Germinal center (tissue), 1 donor: ENCODE measurements around the gene USP20.
"Not testable (repeated sequence)": the region's sequence is repeated elsewhere in the genome, so short reads cannot be mapped to it uniquely, and the experiment has no call there.

Source experiments
- DNase-seq: peaks from one replicate; pipeline ENCODE4 v3.0.0; 2012; ENCODE audit warnings: mixed read lengths, low spot score

The USP20 gene

DNA sequence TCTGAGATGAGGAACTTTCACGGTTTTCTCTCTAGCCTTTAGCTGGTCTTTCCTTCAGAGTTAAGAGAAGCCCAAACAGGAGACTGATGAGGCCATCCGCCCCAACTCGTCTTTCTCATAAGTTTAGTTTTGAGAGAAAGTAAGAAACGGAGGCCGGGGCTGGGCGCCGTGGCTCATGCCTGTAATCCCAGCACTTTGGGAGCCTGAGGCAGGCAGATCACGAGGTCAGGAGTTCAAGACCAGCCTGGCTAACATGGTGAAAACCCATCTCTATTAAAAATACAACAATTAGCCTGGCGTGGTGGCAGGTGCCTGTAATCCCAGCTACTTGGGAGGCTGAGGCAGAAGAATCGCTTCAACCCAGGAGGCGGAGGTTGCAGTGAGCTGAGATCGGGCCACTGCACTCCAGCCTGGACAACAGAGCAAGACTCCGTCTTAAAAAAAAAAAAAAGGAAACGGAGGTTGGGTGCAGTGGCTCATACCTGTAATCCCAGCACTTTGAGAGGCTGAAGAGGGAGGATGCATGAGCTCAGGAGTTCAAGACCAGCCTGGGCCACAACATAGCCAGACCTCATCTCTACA is 55.6 kb downstream of the USP20 start:
- not testable (repeated sequence) for DNase-seq

DNA sequence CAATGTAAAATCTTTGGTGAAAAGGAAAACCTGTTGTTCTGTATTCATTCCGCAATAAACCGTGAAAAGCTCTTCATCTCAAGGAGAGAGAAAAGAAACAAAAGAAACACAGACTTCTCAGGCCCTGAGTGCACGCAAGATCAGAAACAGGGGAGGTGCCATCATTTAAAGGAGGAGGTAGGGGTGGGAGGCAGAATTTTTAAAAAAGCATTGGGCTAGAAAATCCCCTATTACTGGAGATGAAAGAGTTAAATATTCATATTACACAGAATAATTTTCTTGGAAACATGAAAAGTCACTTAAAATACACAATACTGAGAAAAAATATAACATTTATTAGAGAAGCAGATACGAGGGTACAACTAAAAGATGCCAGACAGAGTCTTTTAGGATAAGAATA is 56.3 kb downstream of the USP20 start:
- DNase-seq = no peak

DNA sequence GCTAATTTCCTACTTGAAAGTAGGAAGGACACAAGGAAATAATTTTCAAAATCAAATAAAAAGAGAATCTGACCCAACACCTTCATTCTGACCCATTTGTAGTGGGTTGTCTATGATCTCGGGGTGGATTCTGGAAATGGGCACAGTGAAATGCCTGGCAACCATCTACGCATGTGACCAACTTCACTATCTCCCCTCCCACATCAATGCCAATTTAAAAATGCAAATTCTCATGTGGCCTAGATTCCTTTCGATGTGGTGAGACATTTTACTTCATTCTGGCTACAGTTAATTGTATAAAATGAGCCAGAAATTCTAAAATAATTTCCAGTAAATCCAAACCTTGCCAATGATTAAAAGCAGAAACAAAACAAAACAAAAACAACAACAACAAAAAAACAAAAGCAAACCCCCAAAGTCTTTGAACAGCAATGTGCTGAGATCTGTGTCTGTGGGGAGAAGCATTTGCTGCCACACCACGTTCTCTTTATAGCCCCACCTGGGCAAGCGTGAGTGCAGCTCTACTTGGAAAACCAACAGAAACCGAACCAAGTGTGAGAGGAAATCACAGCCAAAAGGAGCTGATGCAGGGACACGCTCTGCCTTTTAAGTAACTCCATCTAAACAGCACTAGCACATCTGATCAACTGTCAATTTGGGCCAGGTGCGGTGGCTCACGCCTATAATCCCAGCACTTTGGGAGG is 59.0 kb downstream of the USP20 start:
- no peak for DNase-seq

DNA sequence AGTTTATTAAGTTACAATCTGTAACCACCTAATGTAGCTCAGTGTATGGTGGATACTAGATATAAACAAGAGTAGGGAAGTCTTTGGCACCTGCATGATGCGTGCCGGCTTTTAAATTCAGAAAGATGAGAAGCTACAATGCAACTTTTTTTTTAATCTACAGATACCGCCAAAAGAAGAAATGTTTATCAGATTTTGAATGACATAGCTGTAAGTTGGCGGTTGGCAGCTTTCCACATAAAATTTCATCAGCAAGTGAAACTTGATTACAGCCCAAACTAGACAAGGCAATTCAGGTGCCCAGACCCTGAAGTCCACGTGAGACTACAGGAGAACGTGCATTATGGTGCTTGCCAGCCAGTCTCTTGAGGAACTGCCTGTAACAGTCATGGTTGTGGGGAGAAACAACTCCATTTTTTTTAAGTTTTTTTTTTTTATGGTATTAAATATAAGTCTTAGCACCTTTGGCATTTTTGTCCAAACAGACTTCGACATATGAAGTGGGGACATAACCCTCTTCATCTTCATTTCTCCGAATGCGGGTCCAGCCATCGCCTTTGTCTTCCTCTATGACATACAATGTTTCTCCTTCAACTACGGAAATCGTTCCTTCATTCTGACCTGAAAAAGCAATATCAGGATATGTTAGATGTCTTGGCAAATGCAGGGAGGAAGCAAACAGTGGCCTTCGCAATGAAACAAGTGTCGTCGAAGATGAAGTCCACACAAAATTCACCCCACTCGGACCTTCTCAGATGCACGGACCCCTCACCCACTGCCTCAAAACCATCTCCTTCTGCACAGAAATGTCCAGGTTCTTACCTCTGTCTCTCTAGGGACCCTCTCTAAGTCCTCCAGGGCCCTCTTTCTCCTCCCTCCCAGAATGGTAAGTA is 60.4 kb downstream of the USP20 start:
- DNase-seq = no peak

DNA sequence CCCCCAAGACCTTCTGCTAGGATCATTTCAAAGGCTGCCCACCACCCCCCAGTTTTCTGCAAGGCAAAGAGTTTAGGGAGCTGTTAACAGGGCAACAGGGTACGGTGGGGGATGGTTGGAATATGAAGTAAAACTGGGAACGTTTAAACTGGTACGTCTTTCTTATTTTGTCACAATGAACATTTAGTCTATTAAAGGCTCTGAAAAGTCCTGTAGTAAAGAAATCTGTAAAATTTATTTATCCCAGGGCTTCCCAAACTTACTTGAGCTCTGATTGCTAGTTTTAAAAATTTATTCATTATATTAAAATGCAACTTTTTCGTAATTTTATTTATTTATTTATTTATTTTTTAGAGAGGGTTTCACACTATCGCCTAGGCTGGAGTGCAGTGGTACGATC is 62.0 kb downstream of the USP20 start:
- no peak for DNase-seq

DNA sequence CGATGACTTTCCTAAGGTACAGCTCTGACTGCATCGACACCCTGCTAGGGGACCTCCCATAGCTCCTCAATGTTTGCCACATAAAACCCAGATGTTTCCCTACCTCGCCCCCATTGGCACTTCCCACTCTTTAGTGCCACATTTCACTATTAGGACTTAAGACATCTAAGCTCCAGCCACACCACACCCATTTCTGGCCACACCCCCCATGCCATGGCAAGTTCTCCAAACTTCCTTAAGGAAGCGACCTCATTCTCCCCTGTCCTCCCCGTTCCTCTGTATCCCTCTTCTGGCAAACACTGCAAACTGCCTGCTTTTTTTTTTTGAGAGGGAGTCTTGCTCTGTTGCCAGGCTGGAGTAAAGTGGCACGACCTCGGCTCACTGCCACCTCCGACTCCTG is 62.9 kb downstream of the USP20 start:
- DNase-seq = no peak

DNA sequence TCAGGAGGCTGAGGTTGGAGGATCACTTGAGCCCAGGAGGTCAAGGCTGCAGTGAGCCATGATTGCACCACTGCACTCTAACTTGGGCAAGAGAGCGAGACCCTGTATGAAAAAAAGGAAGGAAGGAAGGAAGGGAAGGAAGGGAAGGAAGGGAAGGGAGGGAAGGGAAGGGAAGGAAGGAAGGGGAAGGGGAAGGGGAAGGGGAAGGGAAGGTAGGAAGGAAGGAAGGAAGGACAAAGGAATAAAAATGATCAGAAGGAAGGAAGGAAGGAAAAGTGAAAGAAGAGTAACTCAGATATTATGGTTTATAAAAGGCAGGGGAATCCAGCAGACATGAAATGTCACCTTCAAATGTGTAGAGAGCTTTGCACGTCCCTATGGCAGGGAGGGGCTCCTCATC is 64.4 kb downstream of the USP20 start:
- no peak for DNase-seq

DNA sequence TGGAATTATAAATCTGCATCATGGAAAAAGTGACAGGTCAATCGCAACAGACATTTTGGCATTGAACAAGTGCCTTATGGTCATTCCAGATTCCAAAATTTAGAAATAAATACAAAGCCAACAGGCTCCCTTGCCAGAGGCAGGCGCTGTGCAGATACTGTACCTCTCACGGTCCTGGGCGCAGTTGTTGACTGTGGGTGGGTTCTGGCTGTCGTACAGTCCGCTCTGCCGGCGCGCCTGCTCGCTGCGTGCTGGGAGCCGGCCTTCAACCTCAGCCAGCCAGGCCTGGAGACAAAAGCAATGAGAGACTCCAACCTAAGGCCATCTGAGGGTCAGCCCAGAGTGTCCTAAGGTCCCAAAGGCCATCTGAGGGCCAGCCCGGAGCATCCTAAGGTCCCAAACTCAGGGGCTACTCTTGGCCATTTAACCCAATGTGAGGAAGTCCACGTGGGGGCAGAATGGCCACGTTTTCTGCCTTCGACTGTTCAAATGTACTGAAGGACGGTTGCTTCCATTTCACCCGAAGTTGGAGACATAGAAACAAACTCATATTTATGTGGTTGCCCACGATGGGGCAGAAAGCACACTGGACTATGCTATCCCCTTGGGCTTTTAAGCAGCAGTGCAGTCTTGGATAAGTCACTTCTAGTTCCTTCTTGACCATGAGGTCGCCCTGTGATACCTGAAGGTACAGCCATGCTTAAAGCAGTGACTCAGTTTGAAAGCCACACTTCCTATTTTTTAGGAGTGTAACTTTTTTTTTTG is 65.2 kb downstream of the USP20 start:
- DNase-seq = no peak

DNA sequence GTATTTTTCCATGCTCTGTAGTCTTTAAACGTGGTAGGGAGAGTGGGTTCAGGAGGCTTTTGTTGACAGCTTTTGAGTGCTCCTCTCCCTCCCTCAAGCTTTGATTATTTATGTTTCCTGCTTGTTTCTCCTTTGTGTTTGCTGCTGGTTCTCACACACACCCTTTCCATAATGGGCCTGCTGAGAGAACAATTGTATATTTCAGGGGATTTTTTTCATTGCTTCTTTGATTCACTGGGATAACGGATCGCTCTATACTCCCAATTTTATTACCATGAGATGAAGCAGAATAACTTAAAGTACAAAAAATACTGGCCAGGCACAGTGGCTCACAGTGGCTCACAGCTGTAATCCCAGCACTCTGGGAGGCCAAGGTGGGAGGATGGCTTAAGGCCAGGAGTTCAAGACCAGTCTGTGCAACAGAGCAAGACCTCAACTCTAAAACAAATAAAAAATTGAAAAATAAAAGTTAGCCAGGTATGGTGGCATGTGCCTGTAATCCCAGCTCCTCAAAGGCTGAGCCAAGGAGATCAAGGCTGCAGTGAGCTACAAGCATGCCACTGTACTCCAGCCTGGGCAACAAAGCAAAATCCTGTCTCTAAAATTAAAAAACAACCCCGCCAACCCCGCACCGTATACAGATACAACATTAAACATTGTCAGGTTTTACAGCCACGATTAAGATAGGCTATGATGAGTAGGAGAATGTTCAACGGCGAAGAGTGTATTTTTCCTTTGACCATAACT is 66.9 kb downstream of the USP20 start:
- DNase-seq = no peak

DNA sequence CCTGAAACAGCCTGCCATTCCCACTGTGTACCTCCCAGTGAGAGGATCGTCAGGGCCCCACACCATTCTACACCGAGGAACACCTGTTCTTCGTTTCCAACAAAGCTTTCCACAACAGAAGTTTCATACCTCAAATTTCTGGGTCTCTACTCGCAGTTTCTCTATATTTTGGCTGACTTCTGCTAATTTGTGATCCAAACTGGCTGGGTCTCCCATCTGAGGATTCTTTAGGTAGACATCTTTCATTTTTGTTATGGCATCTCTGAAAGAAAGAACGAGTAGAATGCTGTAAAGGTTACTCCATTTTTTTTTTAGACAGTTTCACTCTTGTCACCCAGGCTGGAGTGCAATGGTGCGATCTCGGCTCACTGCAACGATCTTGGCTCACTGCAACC is 67.5 kb downstream of the USP20 start:
- DNase-seq = no peak

DNA sequence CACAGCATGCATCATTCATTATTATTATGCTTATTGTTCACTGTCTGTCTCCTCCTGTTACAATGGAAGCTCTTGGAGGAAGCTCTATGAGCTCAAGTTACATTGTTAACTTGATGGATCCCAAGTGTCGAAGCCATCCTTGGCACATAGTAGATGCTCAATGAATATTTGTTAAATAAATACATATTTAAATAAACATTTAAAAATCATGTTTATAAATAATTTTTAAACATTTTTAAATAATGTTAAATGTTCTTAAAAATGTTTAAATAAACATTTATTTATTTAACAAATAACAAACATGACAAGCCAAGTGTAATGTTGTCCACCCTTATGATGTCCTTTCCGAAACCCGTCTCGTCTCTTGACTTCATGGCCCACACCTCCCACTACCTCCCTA is 69.5 kb downstream of the USP20 start:
- no peak for DNase-seq

DNA sequence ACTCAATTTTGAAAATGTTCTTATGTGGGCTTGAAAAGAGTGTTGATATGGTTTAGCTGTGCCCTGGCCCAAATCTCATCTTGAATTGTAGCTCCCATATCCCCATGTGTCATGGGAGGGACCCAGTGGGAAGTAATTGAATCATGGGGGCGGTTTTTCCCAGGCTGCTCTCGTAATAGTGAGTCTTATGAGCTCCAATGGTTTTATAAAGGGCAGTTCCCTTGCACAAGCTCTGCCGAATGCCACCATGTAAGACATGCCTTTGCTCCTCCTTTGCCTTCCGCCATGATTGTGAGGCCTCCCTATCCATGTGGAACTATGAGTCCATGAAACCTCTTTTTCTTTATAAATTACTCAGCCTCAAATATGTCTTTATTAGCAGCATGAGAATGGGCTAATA is 71.0 kb downstream of the USP20 start:
- no peak for DNase-seq

DNA sequence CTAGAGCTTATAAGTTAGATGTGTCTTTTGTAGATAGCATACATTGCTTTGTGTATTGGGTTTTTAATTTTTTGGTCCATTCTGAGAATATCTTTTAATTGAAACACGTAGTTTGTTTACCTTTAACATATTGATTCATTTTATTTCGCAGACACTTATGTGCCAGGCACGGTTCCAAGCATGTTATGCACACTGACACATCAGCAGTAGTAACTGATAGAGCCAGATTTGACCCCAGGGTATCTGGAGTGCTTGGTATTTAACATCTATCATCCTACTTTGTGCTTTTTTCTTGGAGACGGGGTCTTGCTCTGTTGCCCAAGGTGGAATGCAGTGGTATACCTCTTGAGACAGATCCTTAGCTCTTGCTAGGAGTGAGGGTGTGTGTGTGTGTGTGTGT is 71.9 kb downstream of the USP20 start:
- DNase-seq = no peak

DNA sequence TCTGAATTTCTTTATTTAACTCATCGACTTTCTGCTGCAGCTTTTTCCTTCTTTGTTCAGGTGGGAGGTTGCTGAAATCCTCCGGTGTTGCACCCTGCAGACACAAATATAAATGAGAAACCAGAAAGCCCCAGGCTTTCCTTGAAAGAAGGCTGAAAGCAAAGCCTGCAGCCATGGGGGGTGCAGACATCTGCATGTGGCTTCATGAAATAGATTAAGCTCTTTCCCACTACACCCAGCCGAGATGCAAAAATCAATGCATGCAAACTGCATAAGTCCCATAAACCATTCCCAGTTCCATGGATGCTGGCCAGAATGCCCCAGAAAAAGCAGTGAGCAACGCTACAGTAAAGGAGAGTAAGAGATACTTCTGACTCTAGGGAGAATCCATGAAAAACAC is 73.6 kb downstream of the USP20 start:
- no peak for DNase-seq

DNA sequence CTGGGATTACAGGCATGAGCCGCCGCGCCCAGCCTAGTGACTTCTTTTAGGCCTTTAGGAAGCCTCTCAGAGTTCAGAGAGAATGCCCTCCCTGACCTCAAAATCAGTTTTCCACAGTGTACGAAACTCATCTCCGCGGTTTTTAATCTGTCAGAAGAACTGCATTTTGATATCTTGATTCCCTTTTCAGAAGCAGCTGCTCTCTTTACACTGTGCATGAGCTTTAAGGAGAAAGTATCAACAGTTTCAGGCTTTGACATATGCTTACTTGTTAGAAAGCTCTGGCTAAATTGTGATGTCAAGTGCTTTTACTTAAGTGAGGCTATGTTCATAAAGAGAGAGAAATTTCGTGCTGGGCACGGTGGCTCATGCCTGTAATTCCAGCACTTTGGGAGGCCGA is 74.6 kb downstream of the USP20 start:
- no peak for DNase-seq

DNA sequence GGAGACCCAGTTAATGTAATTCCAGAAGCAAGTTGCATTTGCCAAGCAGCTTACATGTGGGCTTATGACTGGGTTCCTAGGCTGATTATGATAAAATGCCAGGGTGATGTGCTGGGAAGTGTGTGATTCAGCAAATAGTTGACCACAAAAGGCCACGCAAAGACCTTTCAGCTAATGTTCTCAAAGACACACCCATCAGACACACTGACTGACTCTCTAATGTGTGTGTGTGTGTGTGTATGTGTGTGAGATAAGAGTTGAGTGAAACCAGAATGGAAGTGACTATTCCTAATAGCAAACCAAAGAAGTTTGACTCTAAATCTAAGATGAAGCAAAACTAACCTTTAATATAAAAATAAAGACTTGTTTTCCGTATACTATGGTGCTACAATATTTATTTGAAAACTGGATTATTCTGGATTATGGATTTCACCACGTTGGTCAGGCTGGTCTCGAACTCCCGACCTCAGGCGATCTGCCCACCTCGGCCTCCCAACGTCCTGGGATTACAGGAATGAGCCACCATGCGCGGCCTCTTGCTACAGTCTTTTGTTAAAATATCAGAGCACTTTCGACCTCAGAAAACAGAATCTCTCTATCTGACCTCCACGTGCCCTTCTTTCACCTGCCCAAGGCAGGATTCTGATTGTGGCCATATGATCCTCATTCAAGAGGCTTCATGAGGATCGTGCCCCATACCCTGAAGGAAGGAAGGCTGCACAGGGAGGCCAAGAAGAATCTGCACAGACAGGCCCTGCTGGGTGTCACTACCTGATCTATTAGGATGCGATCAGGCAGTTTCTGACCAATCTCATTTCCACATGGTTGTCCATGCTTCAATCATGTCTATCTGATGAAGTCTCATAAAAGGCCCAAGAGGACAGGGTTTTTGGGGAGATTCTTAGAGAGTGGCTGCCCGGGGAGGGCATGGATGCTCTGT is 75.6 kb downstream of the USP20 start:
- DNase-seq = no peak

DNA sequence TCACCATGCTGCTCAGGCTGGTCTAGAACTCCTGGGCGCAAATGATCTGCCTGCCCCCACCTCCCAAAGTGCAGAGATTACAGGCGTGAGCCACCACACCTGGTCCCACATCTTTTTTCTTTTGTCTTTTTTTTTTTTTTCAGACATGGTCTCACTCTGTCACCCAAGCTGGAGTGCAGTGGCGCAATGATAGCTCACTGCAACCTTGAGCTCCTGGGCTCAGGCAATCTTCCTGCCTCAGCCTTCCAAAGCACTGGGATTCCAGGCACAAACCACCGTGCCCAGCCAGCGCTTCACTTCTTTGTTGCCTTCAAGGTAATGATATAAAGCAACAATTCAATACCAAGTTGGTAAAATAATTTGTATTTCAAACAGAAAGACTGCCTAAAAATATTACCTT is 78.8 kb downstream of the USP20 start:
- DNase-seq = no peak

DNA sequence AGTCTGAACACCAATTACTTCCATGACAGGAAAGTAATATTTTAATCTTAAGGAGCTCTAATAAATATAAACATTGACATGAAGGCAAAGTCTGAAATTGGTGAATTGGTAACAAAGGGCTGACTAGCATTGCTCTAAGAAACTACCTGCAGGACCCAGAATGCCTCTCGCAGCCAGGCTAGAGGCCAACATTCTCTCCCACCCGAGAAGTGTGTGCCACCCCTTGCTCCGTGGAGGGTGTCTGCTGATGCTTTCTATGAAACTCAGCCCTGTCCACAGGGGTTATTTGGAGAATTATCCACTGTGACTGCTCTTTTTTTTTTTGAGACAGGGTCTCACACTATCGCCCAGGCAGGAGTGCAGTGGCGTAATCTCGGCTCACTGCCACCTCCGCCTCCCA is 81.4 kb downstream of the USP20 start:
- DNase-seq = no peak

DNA sequence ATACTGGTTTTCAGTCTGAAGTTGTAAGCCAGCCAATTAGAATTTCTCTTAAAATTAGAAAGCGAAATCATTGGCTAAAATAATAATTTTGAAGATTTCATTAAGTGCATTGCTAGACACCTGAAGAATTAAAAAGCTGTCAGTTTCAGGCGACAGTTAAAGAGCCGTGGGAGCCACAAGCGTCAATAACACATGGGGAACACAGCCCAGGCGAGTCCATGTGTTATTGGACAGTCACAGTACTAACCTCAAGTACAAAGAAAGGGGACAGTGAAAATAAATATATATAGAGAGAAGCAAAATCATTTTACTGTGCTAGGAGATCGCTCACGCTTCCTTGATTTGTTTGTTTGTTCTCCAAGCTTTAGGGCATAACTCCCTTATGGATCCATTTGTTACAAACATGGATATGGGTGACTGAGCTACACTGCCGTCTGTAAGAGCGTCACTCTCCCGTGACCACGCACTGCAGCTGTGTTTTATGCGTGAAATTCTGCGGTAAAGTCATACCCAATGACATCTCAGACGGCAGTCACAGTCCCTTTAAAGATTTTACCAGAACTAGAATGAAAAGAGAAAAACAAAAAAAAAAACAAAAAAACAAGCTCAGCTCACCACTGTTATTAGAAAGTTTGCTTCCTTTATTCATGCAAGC is 83.2 kb downstream of the USP20 start:
- DNase-seq = no peak

DNA sequence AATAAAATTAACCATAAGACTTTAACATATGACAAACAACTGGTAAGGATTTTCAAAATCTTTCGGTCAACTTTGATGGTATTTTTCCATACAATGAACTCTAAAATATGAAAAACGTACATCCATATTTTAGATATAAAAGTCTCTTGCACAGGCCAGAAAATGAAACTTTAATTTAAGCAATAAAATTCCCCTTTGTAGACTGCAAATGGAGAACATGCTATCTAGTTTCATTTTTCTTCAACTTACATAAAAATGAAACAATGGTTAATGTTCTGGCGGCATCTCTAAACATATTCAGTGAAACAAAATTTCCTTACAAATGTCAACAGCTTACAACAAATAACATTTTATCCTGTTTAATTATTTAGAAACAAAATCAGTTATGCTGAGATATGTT is 84.0 kb downstream of the USP20 start:
- no peak for DNase-seq
